ENCODE data around the gene NCF1. TPM values are rescaled to one million over a fixed set of nuclear protein-coding genes. Genes with fewer than 3 reads are reported as not detected.
"Not testable (repeated sequence)": the region's sequence is repeated elsewhere in the genome, so short reads cannot be mapped to it uniquely, and the experiment has no call there.

Gene NCF1
- total RNA-seq, 1 donor from 2014 or later, result 0.46 TPM

DNA sequence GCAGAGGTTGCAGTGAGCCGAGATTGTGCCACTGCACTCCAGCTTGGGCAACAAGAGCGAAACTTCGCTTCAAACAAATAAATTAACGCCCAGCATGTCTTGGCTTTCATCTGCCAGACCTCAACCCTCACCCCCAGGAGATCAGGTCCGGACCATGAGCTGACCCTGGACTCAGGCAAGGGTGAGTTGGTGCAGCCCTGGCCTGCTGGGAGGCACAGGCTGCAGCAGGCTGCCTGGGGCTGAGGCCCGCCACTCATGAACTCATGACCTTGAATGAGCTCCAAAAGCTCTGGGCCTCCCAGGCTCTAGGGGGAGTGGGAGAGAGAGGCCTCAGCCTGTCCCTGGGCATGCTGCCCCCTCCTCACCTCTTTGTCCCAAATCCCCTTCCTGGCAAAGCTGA is 1.7 kb upstream of the NCF1 start:
- H3K4me3 ChIP-seq (ENCODE audit: low read depth, low read length); DNase-seq (ENCODE audit: low read depth): not testable (repeated sequence)

DNA sequence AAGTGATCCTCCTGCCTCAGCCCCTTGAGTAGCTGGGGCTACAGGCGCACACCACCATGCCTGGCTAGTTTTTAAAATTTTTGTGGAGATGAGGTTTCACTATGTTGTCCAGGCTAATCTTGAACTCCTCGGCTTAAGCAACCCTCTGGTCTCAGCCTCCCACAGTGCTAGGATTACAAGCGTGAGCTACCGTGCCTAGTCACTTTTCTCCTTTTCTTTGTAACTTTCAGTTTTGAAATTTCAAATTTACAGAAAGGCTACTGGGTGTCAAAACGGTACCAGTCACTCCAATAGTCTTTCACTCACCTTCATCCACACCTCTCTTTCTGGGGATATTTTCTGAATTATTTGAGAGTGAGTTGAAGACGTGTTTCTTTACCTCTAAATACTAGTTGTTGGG is 1.3 kb downstream of the NCF1 start:
- DNase-seq (ENCODE audit: low read depth); H3K4me3 ChIP-seq (ENCODE audit: low read depth, low read length): not testable (repeated sequence)

DNA sequence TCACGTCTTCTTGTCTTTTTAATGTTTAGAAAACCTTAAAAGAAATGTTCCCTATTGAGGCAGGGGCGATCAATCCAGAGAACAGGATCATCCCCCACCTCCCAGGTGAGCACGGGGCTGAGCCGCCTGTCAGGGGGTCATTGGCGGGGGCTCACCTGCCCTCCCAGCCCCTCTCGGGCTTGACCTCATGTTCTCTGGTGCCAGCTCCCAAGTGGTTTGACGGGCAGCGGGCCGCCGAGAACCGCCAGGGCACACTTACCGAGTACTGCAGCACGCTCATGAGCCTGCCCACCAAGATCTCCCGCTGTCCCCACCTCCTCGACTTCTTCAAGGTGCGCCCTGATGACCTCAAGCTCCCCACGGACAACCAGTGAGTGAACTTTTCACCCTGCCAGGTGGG is 5.2 kb downstream of the NCF1 start:
- not testable (repeated sequence) for H3K4me3 ChIP-seq (ENCODE audit: low read depth, low read length); DNase-seq (ENCODE audit: low read depth)

DNA sequence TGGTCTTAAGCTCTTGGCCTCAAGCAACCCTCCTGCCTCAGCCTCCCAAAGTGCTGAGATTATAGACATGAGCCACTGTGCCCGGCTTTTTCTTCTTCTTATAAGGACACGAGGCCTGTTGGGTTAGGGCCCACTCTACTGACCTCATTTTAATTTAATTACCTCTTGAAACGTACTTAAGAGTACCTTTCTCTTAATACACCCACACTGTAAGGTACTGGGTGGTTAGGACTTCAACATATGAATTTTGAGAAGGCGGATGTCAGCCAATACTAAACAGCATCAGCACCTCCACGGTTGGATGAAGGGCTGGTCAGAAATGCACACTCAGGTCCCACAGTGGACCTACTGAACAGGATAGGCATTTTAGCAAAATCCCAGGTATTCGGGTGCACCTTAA is 7.9 kb downstream of the NCF1 start:
- not testable (repeated sequence) for DNase-seq (ENCODE audit: low read depth); H3K4me3 ChIP-seq (ENCODE audit: low read depth, low read length)

DNA sequence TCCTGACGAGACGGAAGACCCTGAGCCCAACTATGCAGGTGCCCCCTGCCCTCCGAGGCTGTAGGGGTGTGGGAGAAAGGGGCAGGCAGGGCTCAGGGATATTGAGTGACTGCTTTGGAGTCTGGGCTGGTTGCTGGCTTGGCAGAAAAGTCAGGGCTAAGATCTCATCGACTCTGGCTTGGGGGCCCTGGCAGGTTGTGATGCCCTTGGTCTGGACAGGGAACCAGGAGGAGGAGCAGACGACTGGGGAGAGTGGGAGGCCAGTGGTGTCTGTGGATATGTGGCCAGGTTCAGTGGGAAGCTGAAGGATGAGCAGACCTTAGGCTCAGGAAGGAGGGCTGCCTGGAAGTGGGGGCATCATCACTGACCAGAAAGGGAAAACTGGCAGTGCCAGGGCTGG is 9.8 kb downstream of the NCF1 start:
- not testable (repeated sequence) for DNase-seq (ENCODE audit: low read depth)

DNA sequence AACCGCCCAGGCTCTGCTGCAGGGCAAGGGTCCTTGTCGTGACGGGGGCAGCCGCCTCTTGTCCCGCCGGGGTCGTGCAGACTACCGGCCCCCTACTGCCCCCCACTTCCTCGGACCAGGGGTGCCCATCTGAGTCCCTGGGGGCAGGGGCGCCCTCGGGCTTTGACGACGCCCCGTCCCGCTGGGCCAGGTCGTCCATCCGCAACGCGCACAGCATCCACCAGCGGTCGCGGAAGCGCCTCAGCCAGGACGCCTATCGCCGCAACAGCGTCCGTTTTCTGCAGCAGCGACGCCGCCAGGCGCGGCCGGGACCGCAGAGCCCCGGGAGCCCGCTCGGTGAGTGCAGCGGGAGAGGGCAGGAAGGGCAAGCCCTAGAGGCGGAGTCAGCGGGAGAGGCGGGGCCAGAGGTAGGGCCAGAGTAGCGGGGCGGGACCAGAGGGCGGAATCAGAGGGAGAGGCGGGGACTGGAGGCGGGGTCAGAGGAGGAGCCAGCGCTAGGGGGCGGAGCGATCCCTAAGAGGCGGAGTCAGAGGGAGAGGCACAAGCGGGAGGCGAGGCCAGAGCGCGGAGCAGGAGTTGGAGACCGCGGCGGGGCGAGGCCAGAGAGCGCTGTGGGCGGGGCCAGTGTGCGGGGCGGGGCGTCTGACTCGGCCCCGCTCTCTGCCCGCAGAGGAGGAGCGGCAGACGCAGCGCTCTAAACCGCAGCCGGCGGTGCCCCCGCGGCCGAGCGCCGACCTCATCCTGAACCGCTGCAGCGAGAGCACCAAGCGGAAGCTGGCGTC is 14.7 kb downstream of the NCF1 start:
- peak; percentile 22 for DNase-seq (ENCODE audit: low read depth)

More for the DNA sequence above, 9.8 kb downstream of the NCF1 start:
- not testable (repeated sequence) for H3K4me3 ChIP-seq (ENCODE audit: low read depth, low read length)

DNA sequence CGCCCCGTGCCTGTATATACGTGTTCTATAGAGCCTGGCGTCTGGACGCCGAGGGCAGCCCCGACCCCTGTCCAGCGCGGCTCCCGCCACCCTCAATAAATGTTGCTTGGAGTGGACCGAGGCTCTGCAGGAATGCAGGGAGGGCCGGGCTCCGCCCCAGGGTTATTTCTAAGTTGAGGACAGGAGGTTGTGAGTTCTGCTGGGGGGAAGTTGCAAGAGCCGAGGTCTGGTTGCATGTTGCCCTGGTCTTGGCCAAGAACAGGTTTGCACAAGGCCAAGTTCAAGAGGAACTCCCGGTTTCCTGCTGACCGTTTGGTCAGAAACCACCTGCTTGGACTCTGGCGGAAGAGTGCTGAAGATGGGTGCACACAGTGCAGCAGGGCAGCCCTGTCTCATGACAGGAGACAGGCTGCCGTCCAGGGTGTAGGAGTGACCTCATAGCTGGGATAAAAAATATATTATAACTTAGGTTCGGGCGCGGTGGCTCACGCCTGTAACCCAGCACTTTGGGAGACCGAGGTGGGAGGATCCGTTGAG is 15.5 kb downstream of the NCF1 start:
- H3K4me3 ChIP-seq (ENCODE audit: low read depth, low read length); DNase-seq (ENCODE audit: low read depth): not testable (repeated sequence)

More for the DNA sequence above, 14.7 kb downstream of the NCF1 start:
- peak overlapping the region; percentile 22 for H3K4me3 ChIP-seq (ENCODE audit: low read depth, low read length)

DNA sequence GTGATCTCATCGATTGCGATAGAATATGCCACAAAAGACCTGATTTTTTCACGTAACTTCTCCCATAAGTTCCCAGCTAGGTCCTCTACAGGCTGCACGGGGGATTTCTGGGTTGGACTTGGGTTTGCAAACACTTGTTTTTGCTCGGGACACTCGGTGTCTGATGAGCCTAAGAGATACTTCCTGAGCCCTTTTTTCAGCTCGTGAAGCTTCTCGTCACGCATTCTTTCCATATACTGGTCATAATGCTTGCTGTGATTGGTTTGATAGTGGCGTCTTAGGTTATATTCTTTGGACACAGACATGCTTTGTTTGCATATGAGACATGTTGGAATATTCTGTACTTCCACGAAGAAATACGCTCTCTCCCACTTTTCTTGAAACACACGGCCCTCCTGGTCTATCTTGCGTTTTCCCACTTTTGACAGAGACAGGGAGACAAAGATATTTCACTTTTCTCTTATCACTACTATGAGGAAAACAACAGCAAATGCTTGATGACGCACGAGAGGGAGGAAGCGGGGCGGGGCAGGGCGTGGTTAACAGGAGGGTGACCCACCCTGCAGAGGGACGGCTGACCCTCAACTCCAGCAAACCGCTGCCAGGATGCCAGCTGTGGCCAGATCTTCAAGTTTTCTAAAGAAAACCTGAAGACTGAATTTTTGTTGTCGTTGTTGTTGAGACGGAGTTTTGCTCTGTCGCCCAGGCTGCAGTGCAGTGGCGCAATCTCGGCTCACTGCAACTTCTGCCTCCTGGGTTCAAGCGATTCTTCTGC is 24.2 kb downstream of the NCF1 start:
- not testable (repeated sequence) for DNase-seq (ENCODE audit: low read depth); H3K4me3 ChIP-seq (ENCODE audit: low read depth, low read length)

DNA sequence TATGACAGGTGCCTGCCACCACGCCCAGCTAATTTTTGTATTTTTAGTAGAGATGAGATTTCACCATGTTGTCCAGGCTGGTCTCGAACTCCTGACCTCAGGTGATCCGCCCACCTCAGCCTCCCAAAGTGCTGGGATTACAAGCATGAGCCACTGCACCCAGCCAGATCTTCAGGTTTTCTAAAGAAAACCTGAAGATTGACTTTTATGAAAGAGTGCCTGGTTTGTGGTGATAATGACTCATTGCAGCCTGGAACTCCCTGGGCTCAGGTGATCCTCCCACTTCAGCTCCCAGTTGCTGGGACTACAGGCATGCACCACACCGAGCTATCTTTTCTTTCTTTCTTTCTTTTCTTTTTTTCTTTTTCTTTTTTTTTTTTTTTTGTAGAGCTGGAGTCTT is 24.8 kb downstream of the NCF1 start:
- DNase-seq (ENCODE audit: low read depth); H3K4me3 ChIP-seq (ENCODE audit: low read depth, low read length): not testable (repeated sequence)

DNA sequence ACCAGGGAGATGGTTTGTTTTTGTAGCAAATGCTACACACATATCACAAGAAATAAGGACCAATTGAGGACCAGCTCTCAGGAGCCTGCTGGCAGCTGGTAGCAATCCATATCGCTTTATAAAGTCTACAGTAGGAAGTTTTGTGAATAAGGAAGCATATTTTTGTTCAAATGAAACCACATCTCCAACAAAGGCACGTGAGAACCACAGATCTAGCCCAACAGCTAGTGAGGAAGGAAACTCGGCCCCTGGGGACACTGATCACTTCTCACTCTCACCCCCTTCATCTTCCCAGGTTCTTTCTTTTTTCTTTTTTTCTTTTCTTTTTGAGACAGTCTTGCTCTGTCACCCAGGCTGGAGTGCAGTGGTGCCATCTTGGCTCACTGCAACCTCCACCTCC is 42.1 kb downstream of the NCF1 start:
- DNase-seq (ENCODE audit: low read depth); H3K4me3 ChIP-seq (ENCODE audit: low read depth, low read length): not testable (repeated sequence)

DNA sequence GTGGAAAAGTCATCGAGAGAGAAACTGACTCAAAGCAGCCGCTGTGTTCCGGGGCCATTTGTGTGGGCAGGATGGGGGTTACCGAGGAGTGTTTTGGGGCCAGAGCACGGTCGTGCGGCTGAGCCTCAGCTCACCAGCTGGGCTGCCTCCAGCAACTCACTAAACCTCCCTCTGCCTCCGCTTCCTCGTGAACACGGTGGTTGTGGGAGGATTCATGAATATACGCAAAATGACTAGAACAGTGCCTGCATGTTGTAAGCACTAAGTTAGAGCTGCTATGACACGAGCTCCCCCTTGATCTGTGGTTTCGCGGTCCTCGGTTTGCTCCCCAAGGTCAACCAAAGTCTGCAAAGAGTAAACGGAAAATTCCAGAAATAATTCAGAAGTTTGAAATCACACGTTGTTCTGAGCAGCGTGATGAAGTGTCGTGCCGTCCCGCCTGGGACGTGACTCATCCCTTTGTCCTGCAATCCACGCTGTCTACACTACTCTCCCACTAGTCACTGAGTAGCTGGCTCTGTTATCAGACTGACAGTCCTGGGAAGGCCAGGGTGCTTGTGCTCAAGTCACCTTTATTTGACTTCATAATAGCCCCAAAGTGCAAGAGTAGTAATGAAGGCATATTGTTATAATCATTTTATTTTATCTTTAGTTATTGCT is 46.5 kb downstream of the NCF1 start:
- H3K4me3 ChIP-seq (ENCODE audit: low read depth, low read length); DNase-seq (ENCODE audit: low read depth): not testable (repeated sequence)

DNA sequence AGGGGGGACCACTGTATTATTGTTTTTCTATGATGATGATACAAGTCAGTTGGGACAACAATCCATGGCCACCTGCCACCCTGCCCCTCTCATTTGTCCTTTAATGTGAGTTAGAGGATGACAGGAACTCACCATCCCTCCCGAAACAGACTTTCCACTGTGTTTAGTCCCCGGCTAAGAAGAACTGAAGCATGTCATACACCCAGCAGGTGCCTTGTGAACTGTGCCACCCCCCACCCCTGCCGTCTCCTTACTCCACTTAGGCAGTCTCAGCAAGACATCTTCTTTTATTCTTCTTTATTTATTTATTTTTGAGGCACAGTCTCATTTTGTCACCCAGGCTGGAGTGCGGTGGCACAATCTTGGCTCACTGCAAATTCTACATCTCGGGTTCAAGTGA is 47.4 kb downstream of the NCF1 start:
- H3K4me3 ChIP-seq (ENCODE audit: low read depth, low read length); DNase-seq (ENCODE audit: low read depth): not testable (repeated sequence)

DNA sequence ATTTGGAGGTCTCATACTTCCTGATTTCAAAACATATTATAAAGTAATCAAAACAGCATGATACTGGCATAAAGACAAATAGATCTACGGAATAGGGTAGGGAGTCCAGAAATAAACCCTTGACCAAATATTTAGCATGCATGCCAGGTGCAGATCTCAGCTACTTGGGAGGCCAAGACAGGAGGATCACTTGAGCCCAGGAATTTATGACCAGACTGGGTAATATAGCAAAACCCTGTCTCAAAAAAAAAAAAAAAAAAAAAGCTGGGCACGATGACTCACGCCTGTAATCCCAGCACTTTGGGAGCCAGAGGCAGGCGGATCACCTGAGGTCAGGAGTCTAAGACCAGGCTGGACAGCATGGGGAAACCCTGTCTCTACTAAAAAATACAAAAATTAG is 56.1 kb downstream of the NCF1 start:
- H3K4me3 ChIP-seq (ENCODE audit: low read depth, low read length); DNase-seq (ENCODE audit: low read depth): not testable (repeated sequence)

DNA sequence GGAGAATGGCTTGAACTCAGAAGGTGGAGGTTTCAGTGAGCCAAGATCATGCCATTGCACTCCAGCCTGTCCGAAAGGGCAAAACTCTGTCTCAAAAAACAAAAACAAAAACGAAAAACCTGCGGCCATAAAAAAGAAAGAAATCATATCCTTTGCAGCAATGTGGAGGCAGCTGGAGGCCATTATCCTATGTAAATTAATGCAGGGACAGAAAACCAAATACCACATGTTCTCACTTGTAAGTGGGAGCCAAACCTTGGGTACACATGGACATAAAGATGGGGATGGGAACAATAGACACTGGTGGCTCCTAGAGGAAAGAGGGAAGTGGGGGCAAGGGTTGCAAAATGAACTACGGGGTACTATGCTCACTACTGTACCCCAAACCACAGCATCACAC is 56.6 kb downstream of the NCF1 start:
- H3K4me3 ChIP-seq (ENCODE audit: low read depth, low read length); DNase-seq (ENCODE audit: low read depth): not testable (repeated sequence)

Other genes starting within 250 kb of the NCF1 start
- 84.1 and 101 TPM in 2 replicates for gene GTF2I, start 116.3 kb upstream of the NCF1 start, total RNA-seq
- 2.8 and 3.8 TPM in 2 replicates for gene GTF2IRD2, start 77.6 kb downstream of the NCF1 start, total RNA-seq
- gene CASTOR2, start 190.7 kb downstream of the NCF1 start, total RNA-seq, result 15.5 and 18.4 TPM in 2 replicates